Uterus (tissue), 4 donors: ENCODE results near the gene MAP3K6. TPM values are rescaled to one million over a fixed set of nuclear protein-coding genes. Genes with fewer than 3 reads are reported as not detected.
"Not testable (repeated sequence)": the region's sequence is repeated elsewhere in the genome, so short reads cannot be mapped to it uniquely, and the experiment has no call there.

ENCODE experiments used
- DNase-seq, 2 donors: peaks; one replicate each; pipeline ENCODE4 v3.0.0-alpha.2; 2019 to 2020
- H3K27ac ChIP-seq, 2 donors: fragments of 200-600 bp; sonication (generic); 1 replicate in 1 of 2; 2 replicates in 1 of 2; pipeline ENCODE4 v1.5.1; 2016 to 2018
- H3K27me3 ChIP-seq, 2 donors: fragments of 200-600 bp; sonication (generic); one replicate each; pipeline ENCODE4 v1.5.1; 2018 to 2019; ENCODE audit warnings: control low read depth in 1 of 2
- H3K36me3 ChIP-seq, 2 donors: fragments of 200-600 bp; sonication (generic); one replicate each; pipeline ENCODE4 v1.5.1; 2019; ENCODE audit warnings: control low read depth in 1 of 2
- H3K4me1 ChIP-seq, 2 donors: fragments of 200-600 bp; sonication (generic); one replicate each; pipeline ENCODE4 v1.5.1; 2018 to 2019; ENCODE audit warnings: control low read depth in 1 of 2
- H3K4me3 ChIP-seq, 2 donors: fragments of 200-600 bp; sonication (generic); 1 replicate in 1 of 2; 2 replicates in 1 of 2; pipeline ENCODE4 v1.5.1; 2018 to 2019; ENCODE audit warnings: mild to moderate bottlenecking in 1 of 2
- H3K9me3 ChIP-seq, 2 donors: fragments of 200-600 bp; sonication (generic); one replicate each; pipeline ENCODE4 v1.5.1; 2019; ENCODE audit warnings: control low read depth in 1 of 2
- CTCF ChIP-seq, 4 experiments: fragments of 200-600 bp in 2 of 4; fragments of 450-650 bp in 2 of 4; sonication (generic) in 2 of 4; IDR thresholded peaks; one replicate each; pipeline ENCODE4 v1.5.1; 2016 to 2019; ENCODE audit warnings: antibody characterized with exemption in 4 of 4, mild to moderate bottlenecking in 2 of 4, moderate library complexity in 1 of 4
- POLR2A ChIP-seq, 2 donors: fragments of 450-650 bp; IDR thresholded peaks; one replicate each; pipeline ENCODE4 v1.6.1; 2016; ENCODE audit warnings: antibody characterized with exemption in 2 of 2, mild to moderate bottlenecking in 1 of 2, moderate library complexity in 1 of 2
- intact Hi-C: fragments of 100-400 bp; cut with DNase I; formaldehyde crosslinking; loops from one replicate; pipeline ENCODE4 v1.15.1; 2023; ENCODE audit warnings: low total_unique reads
- total RNA-seq, 4 donors: library from RNA; depleted of rRNA in 3 of 4; stranded (reverse); fragments of >200 nt in 3 of 4; gene quantifications; one replicate each; pipeline versions ENCODE4 v1.1.0 to v1.2.4, GENCODE V29; 2014 to 2023
- donor health status: DM: yes; HTN: yes; CAD: no.

The MAP3K6 gene
- total RNA-seq, 4 donors from 2014 or later = 10.9 to 124 (median 16.5) TPM

GRCh38 chr1:27410709-27411108, 43.9 kb upstream of the MAP3K6 start:
- H3K36me3 ChIP-seq = no peaks in the 10 kb centered on the region
- peaks cover 0 to 6% of the 10 kb centered on the region in 2 donors for H3K4me1 ChIP-seq
- H3K27me3 ChIP-seq = no peaks in the 10 kb centered on the region
- no peak overlapping the region for H3K4me3 ChIP-seq
- intact Hi-C loops = no loop called here
- H3K9me3 ChIP-seq = no peaks in the 10 kb centered on the region
- H3K27ac ChIP-seq = no peak overlapping the region
- TF ChIP-seq POLR2A (IDR thresholded peaks at IDR 0.05) (no peak), CTCF (IDR thresholded peaks at IDR 0.05) (no peak)
- DNase-seq = no peak

- intact Hi-C loops = no loop called here
- no peak for TF ChIP-seq CTCF (IDR thresholded peaks at IDR 0.05)
- TF ChIP-seq POLR2A (IDR thresholded peaks at IDR 0.05) = no peak
- Histone ChIP-seq H3K27me3 (no peaks in the 10 kb centered on the region), H3K9me3 (no peaks in the 10 kb centered on the region), H3K4me3 (no peak overlapping the region), H3K27ac (no peak overlapping the region), H3K36me3 (no peaks in the 10 kb centered on the region), H3K4me1 (peaks cover 0 to 6% of the 10 kb centered on the region in 2 donors)
- DNase-seq = no peak
These were observed 42.9 kb upstream of the MAP3K6 start for GRCh38 chr1:27409669-27410068.

- Histone ChIP-seq H3K9me3 (no peaks in the 10 kb centered on the region), H3K4me1 (peaks cover 0 to 15% of the 10 kb centered on the region in 2 donors), H3K27ac (no peak overlapping the region), H3K27me3 (no peaks in the 10 kb centered on the region), H3K36me3 (no peaks in the 10 kb centered on the region), H3K4me3 (no peak overlapping the region)
- no peak for TF ChIP-seq POLR2A (IDR thresholded peaks at IDR 0.05)
- TF ChIP-seq CTCF (IDR thresholded peaks at IDR 0.05) = no peak
- no peak for DNase-seq
- intact Hi-C loops = no loop called here
These were observed 41.4 kb upstream of the MAP3K6 start for GRCh38 chr1:27408151-27408550.

GRCh38 chr1:27406791-27407190, 40.0 kb upstream of the MAP3K6 start:
- H3K27me3 ChIP-seq, DNase-seq, H3K9me3 ChIP-seq, H3K4me3 ChIP-seq, intact Hi-C loops, H3K36me3 ChIP-seq: not testable (repeated sequence)
- H3K4me1 ChIP-seq = peaks cover 6 to 23% of the 10 kb centered on the region in 2 donors
- H3K27ac ChIP-seq = peak overlapping the region; percentile 81 to 84

GRCh38 chr1:27406362-27406680, 39.6 kb upstream of the MAP3K6 start:
- Histone ChIP-seq H3K4me1 (peaks cover 6 to 23% of the 10 kb centered on the region in 2 donors), H3K36me3 (no peaks in the 10 kb centered on the region), H3K9me3 (no peaks in the 10 kb centered on the region), H3K27me3 (no peaks in the 10 kb centered on the region), H3K27ac (peak overlapping the region; percentile 81 to 84), H3K4me3 (no peak overlapping the region)
- no peak for DNase-seq
- TF ChIP-seq CTCF (IDR thresholded peaks at IDR 0.05) (no peak), POLR2A (IDR thresholded peaks at IDR 0.05) (no peak)
- intact Hi-C loops = no loop called here
